GM18505 (cell line): ENCODE measurements around the gene RNF41.

Experiments used
- ATAC-seq: cut with Tn5 transposase; IDR thresholded peaks from one replicate; pipeline ENCODE4 v1.9.1; 2021; ENCODE audit not compliant: unreplicated experiment
- POLR2A ChIP-seq: IDR thresholded peaks from 4 replicates; pipeline ENCODE4 v1.6.1; 2011; ENCODE audit warnings: borderline replicate concordance; ENCODE audit not compliant: insufficient read depth, insufficient read length; ENCODE audit errors: extremely low read depth

Gene RNF41

GRCh38 chr12:56257491-56258067 lies 35.9 kb upstream of the RNF41 start:
- ATAC-seq: no peak
- TF ChIP-seq POLR2A: no peak

- TF ChIP-seq POLR2A: no peak
- ATAC-seq: no peak
Measured at GRCh38 chr12:56257071-56257470, 35.3 kb upstream of the RNF41 start.

- no peak for TF ChIP-seq POLR2A
- ATAC-seq: no peak
Measured at GRCh38 chr12:56256326-56256960, 34.7 kb upstream of the RNF41 start.

GRCh38 chr12:56255671-56256070 lies 33.9 kb upstream of the RNF41 start:
- no peak for ATAC-seq
- no peak for TF ChIP-seq POLR2A

DNA sequence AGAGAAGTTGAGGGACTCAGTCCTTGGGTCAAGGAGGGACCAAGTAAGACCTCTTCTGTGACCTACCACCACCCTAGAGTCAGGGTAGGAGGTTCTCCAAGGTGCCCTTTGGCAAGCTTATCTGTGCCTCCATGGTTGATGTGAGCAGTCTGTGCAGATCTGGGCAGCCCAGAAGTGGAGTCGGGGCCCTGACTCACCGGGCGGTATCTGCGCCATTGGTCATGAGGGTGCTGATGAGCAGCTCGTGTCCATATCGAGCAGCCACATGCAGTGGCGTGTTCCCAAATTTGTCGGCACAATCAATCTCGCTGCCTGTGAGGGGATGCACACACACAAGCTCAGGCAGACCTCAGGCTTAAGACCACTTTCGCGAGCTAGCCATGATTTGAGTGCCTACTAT lies 31.4 kb upstream of the RNF41 start:
- ATAC-seq: no peak
- TF ChIP-seq POLR2A: no peak

DNA sequence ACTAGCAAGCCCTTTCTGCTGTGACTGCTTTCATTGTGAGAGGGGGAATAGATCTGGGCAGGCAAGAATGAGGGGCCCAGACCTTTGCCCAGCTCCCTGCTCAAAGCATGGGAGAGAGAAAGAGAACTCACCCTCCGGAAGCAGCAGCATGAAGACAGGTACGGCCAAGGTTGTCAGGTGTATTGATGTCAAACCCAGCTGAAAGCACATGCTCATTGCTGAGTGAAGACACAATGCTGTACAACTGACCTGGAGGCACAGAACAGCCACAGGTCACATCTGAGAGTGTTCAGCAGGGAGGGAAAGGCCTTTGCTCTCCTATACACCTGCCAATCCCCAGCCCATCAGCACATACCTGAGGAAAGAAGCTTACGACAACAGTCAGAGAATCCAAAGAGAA lies 30.9 kb upstream of the RNF41 start:
- no peak for TF ChIP-seq POLR2A

GRCh38 chr12:56248711-56249110 lies 27.0 kb upstream of the RNF41 start:
- ATAC-seq: no peak
- TF ChIP-seq POLR2A: no peak

More for the DNA sequence above, 30.9 kb upstream of the RNF41 start:
- ATAC-seq: no peak

DNA sequence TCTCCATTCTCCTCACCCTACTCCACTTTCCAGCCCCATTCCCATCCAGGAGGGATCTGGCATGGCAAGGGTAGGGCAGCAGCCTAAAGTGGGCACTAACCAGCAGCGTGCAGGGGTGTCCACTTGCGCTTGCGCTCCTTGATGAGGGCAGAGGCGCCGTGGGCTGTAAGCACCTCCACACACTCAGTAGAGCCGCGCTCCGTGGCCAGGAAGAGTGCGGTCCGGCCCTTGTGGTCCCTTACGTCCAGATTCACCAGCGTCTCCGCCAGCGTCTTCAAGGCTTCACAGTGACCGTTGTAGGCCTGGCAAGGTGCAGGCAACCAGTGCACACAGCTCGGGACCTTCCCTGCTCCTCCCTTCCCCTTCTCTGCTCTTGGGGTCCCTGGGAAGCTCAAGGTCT lies 26.2 kb upstream of the RNF41 start:
- TF ChIP-seq POLR2A: no peak
- ATAC-seq: no peak

DNA sequence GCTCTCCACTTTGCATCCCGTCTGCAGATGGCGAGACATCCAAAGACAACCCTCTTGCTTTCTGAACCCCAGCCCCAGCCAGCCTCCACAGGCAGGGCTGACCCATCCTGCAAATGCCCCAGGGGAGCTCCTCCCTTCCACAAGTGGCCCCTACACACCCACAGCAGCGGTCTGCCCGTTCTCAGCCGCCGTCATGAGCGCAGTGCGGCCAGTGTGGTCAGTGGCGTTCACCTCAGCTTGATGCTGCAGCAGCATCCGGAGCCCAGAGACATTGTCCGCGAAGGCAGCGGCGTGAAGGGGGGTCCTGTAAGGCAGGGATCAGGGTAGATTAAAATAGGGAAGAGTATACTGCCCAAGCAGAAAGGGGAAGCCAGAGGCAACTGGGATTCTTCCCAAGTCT lies 22.8 kb upstream of the RNF41 start:
- no peak for ATAC-seq
- no peak for TF ChIP-seq POLR2A

DNA sequence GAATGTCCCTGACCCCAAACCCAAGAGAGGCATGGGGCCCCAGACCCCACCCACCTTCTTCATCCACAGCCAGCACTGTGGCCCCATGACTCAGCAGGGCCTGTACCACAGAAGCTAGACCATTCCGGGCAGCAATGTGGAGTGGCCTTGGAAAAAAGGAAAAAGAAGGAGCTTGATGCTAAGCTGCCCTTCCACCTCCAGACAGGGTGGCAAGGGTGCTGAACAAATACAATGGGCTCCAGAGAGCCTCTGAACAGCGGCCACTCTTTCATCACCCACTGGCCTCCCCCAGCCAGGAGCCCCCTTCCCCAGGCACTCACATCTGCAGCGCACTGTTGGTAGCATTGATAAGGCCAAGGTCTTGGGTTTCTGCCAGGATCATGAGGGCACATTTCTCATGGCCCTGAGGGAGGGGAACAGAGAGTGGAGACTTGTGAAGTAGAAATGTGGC lies 22.0 kb upstream of the RNF41 start:
- ATAC-seq: no peak
- TF ChIP-seq POLR2A: no peak

DNA sequence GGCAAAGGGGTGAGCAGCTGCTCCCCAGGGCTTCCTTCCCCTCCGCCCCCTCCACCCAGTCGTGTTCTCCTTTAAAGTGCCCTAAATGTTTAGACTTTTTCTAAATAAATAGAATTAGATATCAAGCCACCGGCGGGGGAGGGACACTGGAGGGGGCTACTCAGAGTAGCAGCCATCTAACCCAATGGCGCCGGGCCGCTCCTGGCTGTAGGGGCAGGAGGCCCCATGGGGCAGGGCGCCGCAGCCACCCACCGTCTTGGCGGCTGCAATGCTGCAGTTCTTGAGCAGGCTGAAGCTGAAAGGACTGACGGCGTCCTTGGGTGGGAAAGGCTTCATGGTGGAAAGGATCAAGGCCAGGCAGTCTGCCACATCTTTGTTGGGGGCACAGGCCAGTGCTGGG lies 21.3 kb upstream of the RNF41 start:
- ATAC-seq: no peak
- no peak for TF ChIP-seq POLR2A

GRCh38 chr12:56241424-56242303 lies 19.9 kb upstream of the RNF41 start:
- no peak for TF ChIP-seq POLR2A
- ATAC-seq: no peak

DNA sequence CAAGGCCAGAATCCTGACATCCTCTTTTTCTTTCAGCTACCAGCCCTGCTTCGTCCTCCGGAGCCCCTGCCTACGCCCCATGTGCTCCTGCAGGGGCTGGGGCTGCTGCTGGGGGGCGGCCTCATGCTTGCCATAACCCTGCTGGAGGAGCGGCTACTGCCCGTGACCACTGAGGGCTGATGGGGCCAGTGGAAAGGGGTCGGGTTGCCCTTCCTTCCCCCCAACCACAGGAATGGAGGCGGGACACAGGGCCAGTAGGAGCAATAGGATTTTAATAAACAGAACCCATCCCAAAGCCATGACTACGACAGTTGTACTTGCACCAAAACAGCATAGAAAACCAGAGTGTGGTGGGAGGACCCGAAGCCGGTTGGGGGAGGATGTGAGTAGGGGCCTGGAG lies 15.8 kb upstream of the RNF41 start:
- no peak for TF ChIP-seq POLR2A
- no peak for ATAC-seq

GRCh38 chr12:56236985-56237384 lies 15.3 kb upstream of the RNF41 start:
- ATAC-seq: no peak
- TF ChIP-seq POLR2A: no peak
